ENCODE results near the gene CCL5.

DNA sequence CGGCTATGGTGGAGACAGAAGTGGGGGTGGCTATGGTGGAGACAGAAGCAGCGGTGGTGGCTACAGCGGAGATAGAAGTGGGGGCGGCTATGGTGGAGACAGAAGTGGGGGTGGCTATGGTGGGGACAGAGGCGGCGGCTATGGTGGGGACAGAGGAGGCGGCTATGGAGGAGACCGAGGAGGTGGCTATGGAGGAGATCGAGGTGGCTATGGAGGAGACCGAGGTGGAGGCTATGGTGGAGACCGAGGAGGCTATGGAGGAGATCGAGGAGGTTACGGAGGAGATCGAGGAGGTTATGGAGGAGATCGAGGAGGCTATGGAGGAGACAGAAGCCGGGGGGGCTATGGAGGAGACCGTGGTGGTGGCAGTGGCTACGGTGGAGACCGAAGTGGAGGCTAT lies 35.6 kb downstream of the CCL5 start:
- TF ChIP-seq RFX5 (IDR thresholded peaks at IDR 0.05), result no peak
- TF ChIP-seq, protein P1, sequence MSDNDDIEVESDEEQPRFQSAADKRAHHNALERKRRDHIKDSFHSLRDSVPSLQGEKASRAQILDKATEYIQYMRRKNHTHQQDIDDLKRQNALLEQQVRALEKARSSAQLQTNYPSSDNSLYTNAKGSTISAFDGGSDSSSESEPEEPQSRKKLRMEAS (IDR thresholded peaks at IDR 0.05), result no peak
- no peak for TF ChIP-seq POLR2A (IDR thresholded peaks at IDR 0.05; ENCODE audit: low read length)
- TF ChIP-seq, protein P2, sequence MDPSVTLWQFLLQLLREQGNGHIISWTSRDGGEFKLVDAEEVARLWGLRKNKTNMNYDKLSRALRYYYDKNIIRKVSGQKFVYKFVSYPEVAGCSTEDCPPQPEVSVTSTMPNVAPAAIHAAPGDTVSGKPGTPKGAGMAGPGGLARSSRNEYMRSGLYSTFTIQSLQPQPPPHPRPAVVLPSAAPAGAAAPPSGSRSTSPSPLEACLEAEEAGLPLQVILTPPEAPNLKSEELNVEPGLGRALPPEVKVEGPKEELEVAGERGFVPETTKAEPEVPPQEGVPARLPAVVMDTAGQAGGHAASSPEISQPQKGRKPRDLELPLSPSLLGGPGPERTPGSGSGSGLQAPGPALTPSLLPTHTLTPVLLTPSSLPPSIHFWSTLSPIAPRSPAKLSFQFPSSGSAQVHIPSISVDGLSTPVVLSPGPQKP (IDR thresholded peaks at IDR 0.05; ENCODE audit: low read depth, low read length), result no peak
- no peak for TF ChIP-seq CHD4 (IDR thresholded peaks at IDR 0.05; ENCODE audit: borderline replicate concordance)
- TF ChIP-seq HDAC2 (IDR thresholded peaks at IDR 0.05), result no peak
- no peak for TF ChIP-seq RNF2 (IDR thresholded peaks at IDR 0.05; ENCODE audit: borderline replicate concordance, low read depth)
- no peak for TF ChIP-seq SMC3 (IDR thresholded peaks at IDR 0.05)
- no peak for TF ChIP-seq KDM1A (IDR thresholded peaks at IDR 0.05; ENCODE audit: low read depth)

Data from A549 (cell line).